ENCODE data around the gene CSNK1A1. TPM values are rescaled to one million over a fixed set of nuclear protein-coding genes. Genes with fewer than 3 reads are reported as not detected.

The CSNK1A1 gene
- polyA plus RNA-seq, 2 of the 4 experiments (the other 2 are of a cell fraction): 123 to 218 TPM

GRCh38 chr5:149493316-149493715 is 57.9 kb downstream of the CSNK1A1 start:
- ChIA-PET CTCF (interaction anchor here (1.3 to 1.5 kb wide), 3 partner anchors 16 to 128 kb away, joined by 3 read pairs; no protein-coding TSS in a partner anchor), POLR2A (interaction anchor here (0.7 kb wide), 1 partner anchor 88 kb away, joined by 4 read pairs; no protein-coding TSS in a partner anchor)
- ATAC-seq (no peak), FAIRE-seq (no peak), DNase-seq (ENCODE audit: low read depth in 1 of 2, low spot score in 1 of 2) (no peak)
- no peak for TF ChIP-seq BCL3 (IDR thresholded peaks at IDR 0.05)
- no peak for TF ChIP-seq CHD4 (IDR thresholded peaks at IDR 0.05; ENCODE audit: borderline replicate concordance)
- no peak for TF ChIP-seq HDAC2 (IDR thresholded peaks at IDR 0.05)
- TF ChIP-seq EHF (CRISPR knock-in tag; IDR thresholded peaks at IDR 0.05): no peak
- TF ChIP-seq HES2 (IDR thresholded peaks at IDR 0.05): no peak
- TF ChIP-seq HOXB5 (CRISPR knock-in tag; IDR thresholded peaks at IDR 0.05): no peak
- no peak for TF ChIP-seq MAFK (IDR thresholded peaks at IDR 0.05; ENCODE audit: partially characterized antibody)
- TF ChIP-seq HOXA7 (CRISPR knock-in tag; IDR thresholded peaks at IDR 0.05): no peak
- no peak for TF ChIP-seq RARB (CRISPR knock-in tag; IDR thresholded peaks at IDR 0.05)
- TF ChIP-seq NFE2L2 (conservative IDR thresholded peaks at IDR 0.05; ENCODE audit: low read length): no peak
- TF ChIP-seq HEYL (CRISPR knock-in tag; IDR thresholded peaks at IDR 0.05): no peak
- no peak for TF ChIP-seq REST (IDR thresholded peaks at IDR 0.05)
- TF ChIP-seq TFCP2L1 (CRISPR knock-in tag; IDR thresholded peaks at IDR 0.05): no peak
- TF ChIP-seq SREBF2 (IDR thresholded peaks at IDR 0.05): no peak
- no peak for TF ChIP-seq PHF8 (IDR thresholded peaks at IDR 0.05; ENCODE audit: borderline replicate concordance, low read depth)
- TF ChIP-seq GATA3 (IDR thresholded peaks at IDR 0.05; ENCODE audit: borderline replicate concordance): no peak
- TF ChIP-seq ATOH8 (CRISPR knock-in tag; IDR thresholded peaks at IDR 0.05; ENCODE audit: low read depth): no peak
- Histone ChIP-seq H3K4me2 (no peak overlapping the region), H3K4me3 (no peak overlapping the region), H3K9me3 (no peaks in the 10 kb centered on the region), H3K27ac (no peak overlapping the region), H3K4me1 (peaks cover 36% of the 10 kb centered on the region)
- 97% methylated on average over 2 of the region's 2 CpGs for WGBS (ENCODE audit: missing lambda C conversion rate)

GRCh38 chr5:149492781-149493180 is 58.5 kb downstream of the CSNK1A1 start:
- H3K4me2 ChIP-seq: no peak overlapping the region
- DNase-seq (ENCODE audit: low read depth in 1 of 2, low spot score in 1 of 2): no peak
- ATAC-seq: no peak
- no peak overlapping the region for H3K4me3 ChIP-seq
- H3K4me1 ChIP-seq: peaks cover 36% of the 10 kb centered on the region
- CTCF ChIA-PET: interaction anchor here (1.0 to 1.5 kb wide), 2 partner anchors 16 to 26 kb away, joined by 3 read pairs; no protein-coding TSS in a partner anchor
- no peak overlapping the region for H3K27ac ChIP-seq
- no peak for FAIRE-seq
- no peaks in the 10 kb centered on the region for H3K9me3 ChIP-seq
- WGBS (ENCODE audit: missing lambda C conversion rate): 98% methylated on average over 6 of the region's 6 CpGs
- POLR2A ChIA-PET: interaction anchor here (0.7 kb wide), 1 partner anchor 89 kb away, joined by 4 read pairs; no protein-coding TSS in a partner anchor
- TF ChIP-seq NPAS2 (CRISPR knock-in tag; IDR thresholded peaks at IDR 0.05; ENCODE audit: borderline replicate concordance) (no peak), CBX8 (IDR thresholded peaks at IDR 0.05) (no peak), E2F6 (IDR thresholded peaks at IDR 0.05; ENCODE audit: borderline replicate concordance, low read depth) (no peak), JUNB (IDR thresholded peaks at IDR 0.05) (no peak), MYC (IDR thresholded peaks at IDR 0.05; ENCODE audit: borderline replicate concordance, low read length) (no peak), NFE2L2 (conservative IDR thresholded peaks at IDR 0.05; ENCODE audit: low read length) (no peak), CBX2 (IDR thresholded peaks at IDR 0.05; ENCODE audit: borderline replicate concordance, low read depth) (no peak)

Data from A549 (cell line).